Cortex of kidney (tissue), 1 donor: Measurements from ENCODE around the gene PBX1.
"Not testable (repeated sequence)": the region's sequence is repeated elsewhere in the genome, so short reads cannot be mapped to it uniquely, and the experiment has no call there.

Experiments used
- DNase-seq: peaks from one replicate; lab custom pipeline; 2025; lab: John Stamatoyannopoulos, UW

The PBX1 gene

DNA sequence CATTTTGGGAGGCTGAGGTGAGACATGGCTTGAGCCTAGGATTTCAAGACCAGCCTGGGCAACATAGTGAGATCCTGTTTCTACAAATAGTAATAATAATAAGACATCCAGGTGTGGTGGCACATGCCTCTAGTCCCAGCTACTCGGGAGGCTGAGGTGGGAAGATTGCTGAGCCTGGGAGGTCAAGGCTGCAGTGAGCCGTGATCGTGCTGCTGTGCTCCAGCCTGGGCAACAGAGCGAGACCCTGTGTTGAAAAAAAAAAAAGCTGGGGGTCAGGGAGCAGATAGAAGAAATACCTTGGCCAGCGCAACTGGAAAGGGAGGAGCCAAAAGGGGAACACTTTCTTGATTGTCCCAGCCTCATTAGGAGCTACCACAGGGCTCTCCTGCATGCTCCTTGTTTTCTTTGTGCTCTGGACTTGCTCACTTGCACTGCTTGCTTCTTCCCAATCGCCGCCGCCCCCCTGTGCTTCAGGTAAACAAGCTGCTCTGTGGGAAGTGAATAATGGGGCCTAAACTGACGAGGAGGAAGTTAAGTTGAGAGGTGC, 31.1 kb downstream of the PBX1 start:
- DNase-seq, result no peak

GRCh38 chr1:164590592-164590991, 31.6 kb downstream of the PBX1 start:
- DNase-seq, result no peak

- no peak for DNase-seq
Observed at GRCh38 chr1:164591858-164592257, 32.9 kb downstream of the PBX1 start.

GRCh38 chr1:164592634-164593033, 33.6 kb downstream of the PBX1 start:
- no peak for DNase-seq

- no peak for DNase-seq
Observed at GRCh38 chr1:164595212-164595611, 36.2 kb downstream of the PBX1 start.

- DNase-seq, result no peak
Observed at GRCh38 chr1:164596172-164596571, 37.2 kb downstream of the PBX1 start.

DNA sequence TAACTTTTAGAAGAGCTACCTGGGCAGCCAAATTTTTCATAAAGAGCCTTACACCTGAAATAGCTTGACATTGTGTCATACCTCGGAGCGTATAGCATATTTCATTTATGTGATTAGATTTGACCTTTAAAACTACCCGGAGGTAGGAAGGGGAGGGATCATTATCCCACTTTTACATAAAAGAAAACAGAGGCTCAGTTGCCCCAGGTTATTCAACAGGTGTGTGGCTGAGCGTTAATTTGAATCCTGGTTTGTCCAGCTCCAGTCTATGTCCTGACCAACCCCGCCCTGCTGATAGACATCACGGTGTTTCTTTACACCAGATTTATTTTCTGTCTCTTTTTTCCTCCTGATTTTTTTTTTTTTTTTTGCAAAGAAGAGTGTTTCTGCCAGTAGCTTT, 39.7 kb downstream of the PBX1 start:
- no peak for DNase-seq

- DNase-seq, result no peak
Observed at GRCh38 chr1:164599272-164599671, 40.3 kb downstream of the PBX1 start.

DNA sequence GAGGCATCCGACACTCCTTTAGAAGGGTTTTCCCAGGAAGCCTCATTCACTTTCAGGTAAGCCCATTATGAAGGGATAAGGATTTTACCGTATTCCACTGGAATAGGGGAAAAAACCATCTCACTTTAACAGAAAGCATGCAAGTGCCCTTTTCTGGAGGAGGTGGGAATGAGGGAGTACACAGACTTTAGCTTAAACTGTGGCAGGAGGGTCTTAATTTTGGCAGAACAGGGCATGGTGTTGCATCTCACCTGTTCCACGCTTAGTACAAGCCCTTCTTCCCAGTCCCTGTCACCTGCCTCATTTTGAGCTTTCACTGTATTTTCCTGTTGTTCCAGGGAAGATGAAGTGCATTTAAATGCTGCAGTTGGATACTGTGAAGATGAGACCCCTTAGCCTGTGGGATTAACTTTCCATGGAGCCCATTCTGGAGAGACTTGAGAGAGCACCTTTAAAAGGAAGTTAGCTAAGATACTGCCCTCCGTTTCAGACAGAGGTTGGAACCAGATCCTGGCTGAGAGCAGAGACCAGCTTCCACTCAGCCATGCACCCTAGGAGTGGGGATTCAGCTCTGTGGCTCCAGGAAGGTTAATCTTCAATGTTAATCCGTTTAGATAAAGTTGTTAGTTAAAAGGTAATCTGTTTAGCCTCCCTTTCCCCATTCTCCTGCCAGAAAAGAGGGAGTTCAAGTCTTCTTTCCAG, 42.6 kb downstream of the PBX1 start:
- no peak for DNase-seq

DNA sequence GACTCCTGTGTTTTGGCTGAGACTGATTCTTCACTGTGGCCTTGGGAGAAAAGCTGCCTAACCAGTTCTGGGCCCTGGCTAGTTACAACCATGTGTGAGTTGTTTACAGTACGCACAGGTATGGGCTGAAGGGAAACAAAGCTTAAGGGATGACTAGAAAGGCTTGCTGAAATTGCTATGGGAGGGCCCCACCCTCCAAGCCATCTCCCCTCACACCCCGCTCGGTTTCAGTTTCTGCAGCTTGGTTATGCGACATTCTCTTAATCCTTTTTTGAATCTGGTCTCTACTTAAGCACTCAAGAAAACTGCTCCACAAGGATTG, 43.1 kb downstream of the PBX1 start:
- DNase-seq, result no peak

DNA sequence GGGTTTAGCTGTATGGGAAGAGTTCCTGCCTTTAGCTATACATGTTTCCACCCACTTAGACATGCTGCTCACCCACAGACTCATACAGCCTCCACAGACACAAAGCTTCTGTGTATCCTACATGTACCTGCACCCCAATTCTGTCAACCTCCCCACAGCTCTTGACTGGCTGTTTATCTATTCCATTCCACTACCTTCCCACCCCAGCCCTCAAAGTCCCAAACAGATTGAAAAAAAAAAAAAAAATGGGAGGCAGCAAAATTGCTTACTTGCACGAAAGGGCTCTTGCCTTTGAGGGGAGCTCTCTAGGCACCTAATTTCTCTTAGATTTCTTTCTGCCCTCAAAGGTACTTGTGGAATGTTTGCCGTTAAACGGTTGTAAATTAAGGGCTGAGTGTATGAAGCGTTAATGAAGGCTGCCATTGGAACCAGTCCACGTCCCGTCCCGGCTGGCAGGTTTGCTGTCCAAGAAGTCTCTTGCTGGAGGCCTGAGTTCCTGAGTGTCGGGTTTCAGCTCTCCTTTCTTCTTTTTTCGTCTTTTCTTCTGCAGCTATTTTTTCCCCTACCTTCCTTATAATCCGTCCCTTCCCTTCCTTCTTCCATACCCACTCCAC, 43.6 kb downstream of the PBX1 start:
- no peak for DNase-seq

GRCh38 chr1:164603805-164604204, 44.8 kb downstream of the PBX1 start:
- not testable (repeated sequence) for DNase-seq

- no peak for DNase-seq
Observed at GRCh38 chr1:164604541-164604940, 45.6 kb downstream of the PBX1 start.

DNA sequence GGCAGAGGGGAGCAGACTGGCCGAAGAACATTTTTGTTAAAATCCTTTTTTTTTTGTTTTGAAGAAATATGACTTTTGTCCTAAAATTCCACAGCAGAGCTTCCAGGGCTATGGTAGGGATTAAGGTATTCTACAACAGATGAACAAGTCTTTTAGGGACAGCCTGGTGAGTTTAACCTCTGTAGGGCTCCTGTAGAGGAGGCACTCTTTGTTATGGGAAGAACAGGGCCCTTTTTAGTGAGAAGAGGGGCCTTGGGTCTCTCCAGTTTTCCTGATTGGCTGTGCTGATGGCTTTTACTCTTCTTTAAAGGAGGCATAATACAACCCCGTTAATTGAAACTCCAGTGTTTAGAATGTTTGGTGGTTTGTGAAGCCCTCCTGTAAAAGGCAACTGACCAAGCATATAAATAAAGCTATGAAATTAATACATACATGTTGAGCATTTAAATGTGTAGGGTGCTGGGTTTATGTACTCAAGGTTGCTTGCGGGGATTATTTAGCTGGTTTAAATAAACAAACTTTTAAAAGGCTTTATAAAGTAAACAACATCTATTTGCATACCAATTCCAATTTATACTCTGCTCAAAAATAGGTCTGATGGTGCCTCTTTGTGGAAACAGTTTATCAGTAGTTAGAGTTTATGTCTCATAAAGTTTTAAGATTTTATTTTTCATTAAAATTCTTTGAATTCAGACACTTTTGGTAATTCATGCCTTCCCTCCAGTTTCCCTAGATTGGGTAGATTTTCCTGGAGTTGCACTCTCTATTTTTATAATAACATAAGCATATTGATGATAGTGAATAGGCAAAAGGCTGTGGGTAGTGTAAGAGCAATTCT, 46.5 kb downstream of the PBX1 start:
- no peak for DNase-seq

DNA sequence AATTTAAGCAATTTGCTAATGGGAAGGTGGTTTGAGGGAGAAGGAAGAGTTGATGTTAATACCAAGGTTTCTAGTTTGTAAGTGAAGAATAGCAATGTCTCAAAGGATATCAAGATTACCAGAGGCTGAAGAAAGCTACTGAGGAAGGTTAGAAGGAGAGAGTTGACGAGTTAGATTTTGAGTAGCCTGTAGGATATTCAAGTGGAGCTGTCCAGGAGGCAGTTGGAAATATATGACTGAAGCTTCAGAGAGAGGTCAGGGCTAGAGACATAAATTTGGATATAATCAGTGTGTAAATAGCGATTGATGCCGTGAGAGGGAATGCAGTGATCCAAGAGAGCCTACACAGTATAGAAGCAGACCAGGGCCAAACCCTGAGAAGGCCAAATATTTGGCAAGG, 48.4 kb downstream of the PBX1 start:
- DNase-seq, result no peak

GRCh38 chr1:164608651-164609057, 49.7 kb downstream of the PBX1 start:
- no peak for DNase-seq

- no peak for DNase-seq
Observed at GRCh38 chr1:164609089-164609488, 50.1 kb downstream of the PBX1 start.

DNA sequence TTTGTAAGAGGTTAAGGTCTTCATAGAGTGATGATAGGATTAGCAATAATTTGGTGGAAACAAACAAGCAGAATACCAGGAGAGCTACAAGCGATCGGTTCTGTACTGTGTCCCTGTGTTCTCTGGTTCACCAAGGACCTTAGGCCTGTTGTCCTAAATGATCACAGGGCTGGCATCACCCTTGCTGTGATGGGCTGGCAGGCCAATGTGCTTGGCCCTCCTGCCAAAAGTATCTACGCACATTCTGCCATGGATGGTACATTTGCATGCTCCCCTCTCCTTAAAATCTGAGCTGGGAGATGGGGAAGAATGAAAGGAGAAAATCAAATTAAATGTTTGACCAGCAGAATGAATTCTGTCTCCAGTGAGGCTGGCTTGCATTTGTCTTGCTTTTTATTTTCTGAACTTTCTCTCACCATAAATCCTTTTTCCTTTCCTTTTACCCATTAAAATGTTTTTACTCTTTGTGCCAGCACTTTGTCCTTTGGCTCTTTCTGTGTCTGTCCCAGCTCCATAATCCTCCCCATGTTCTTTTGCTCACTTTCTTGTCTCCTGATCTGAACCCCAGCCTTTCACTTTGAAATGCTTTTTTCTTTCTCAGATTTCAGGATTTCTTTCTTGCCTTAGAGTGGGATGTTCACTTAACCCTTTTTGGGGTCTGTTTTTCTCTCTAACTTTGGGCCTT, 51.7 kb downstream of the PBX1 start:
- no peak for DNase-seq

DNA sequence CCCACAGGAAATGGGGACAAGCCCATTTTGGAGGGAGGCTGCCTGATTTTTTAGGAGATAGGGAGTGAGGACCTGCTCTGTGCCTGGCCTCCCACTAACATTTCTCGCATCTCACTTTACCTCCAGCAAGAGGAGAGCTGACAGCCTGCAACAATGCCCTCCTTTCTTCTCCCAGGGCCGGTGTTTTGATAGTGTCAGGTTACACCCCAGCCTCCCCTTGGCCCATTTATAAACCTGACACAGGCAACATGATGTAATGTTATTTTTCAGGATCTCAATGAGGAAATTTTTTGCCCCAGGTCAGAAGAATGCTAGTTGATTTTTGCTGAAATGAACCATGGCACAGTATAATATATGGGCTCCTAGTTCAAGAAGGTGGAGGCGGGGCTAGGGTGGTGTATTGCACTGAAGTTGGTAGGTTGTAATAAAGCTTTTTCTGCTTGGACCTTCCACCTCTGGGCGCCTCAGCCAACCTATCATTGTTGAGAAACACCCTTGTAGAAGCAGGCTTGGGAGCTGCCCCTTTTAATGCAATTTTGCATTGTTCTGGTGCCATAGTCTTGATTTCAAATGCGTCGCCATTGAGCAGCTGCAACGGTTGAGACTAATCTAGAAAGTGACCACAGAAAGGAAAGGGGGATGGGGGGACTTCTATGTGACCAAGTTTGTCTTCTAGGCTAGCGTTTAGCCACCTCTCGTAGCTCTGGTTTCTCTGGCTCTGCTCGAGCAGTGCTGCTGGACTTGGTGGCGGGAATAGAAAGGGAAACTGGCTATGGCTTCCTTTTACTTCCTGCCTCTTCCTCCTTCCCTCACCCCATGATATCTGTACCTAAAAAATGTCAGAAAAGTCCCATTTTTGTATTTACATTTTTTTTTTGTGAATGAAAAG, 53.0 kb downstream of the PBX1 start:
- no peak for DNase-seq

GRCh38 chr1:164613176-164613575, 54.2 kb downstream of the PBX1 start:
- no peak for DNase-seq

DNA sequence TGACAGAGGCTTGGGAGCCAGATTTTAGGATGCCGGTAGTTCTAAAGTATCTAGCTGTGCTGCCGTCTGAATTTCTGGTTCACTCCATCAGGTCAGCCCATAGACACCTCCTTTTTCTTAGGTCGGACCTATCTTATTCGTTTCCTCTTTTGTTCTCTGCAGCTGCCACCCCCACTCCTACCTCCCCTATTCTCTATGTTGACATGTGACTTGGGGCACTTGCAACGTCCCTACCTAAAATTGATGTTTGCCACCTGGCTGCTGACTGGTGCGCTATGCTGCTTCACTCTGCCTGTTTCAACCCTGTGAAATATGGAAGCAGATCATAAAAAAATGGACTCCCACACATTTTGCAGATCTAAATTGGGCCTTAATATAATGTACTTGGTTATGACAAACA, 55.3 kb downstream of the PBX1 start:
- no peak for DNase-seq
